Astrocyte of the spinal cord (primary cell): ENCODE data around the gene IL20RB.
"Not testable (repeated sequence)": the region's sequence is repeated elsewhere in the genome, so short reads cannot be mapped to it uniquely, and the experiment has no call there.

Source experiments
- DNase-seq: peaks from one replicate; pipeline ENCODE4 v3.0.0; 2011; ENCODE audit warnings: low read depth, low spot score
- H3K4me3 ChIP-seq: 2 replicates; pipeline ENCODE4 v1.5.1; 2011; ENCODE audit warnings: low read depth, mild to moderate bottlenecking, low read length, moderate library complexity
- CTCF ChIP-seq: IDR thresholded peaks from 2 replicates; pipeline ENCODE4 v1.5.1; 2012; ENCODE audit warnings: low read depth, mild to moderate bottlenecking, low read length, inconsistent platforms
- in situ Hi-C: cut with HindIII; loops from 2 replicates; pipeline ENCODE4 v1.10.0; 2017; ENCODE audit warnings: low sequenced_read_pairs

IL20RB gene

GRCh38 chr3:137010137-137010536 lies 52.4 kb downstream of the IL20RB start:
- no peak for DNase-seq
- no peak for TF ChIP-seq CTCF
- H3K4me3 ChIP-seq = no peak overlapping the region
- in situ Hi-C loops = no loop called here

- in situ Hi-C loops = no loop called here
Measured at GRCh38 chr3:137011153-137011552, 53.4 kb downstream of the IL20RB start.

GRCh38 chr3:137012097-137012501 lies 54.3 kb downstream of the IL20RB start:
- no peak overlapping the region for H3K4me3 ChIP-seq
- no peak for TF ChIP-seq CTCF
- in situ Hi-C loops = no loop called here
- peak; percentile 36 for DNase-seq

More at GRCh38 chr3:137011153-137011552, 53.4 kb downstream of the IL20RB start:
- no peak for TF ChIP-seq CTCF
- DNase-seq = no peak
- H3K4me3 ChIP-seq = no peak overlapping the region

- peak; percentile 69 for TF ChIP-seq CTCF
- peak overlapping the region; percentile 54 for H3K4me3 ChIP-seq
- in situ Hi-C loops = no loop called here
Measured at GRCh38 chr3:137013951-137014688, 56.3 kb downstream of the IL20RB start.

GRCh38 chr3:137017316-137017715 lies 59.5 kb downstream of the IL20RB start:
- DNase-seq, H3K4me3 ChIP-seq, in situ Hi-C loops: not testable (repeated sequence)

More at GRCh38 chr3:137013951-137014688, 56.3 kb downstream of the IL20RB start:
- peak; percentile 88 for DNase-seq

- TF ChIP-seq CTCF = no peak
- no peak overlapping the region for H3K4me3 ChIP-seq
- no peak for DNase-seq
- in situ Hi-C loops = no loop called here
Measured at GRCh38 chr3:137020315-137020714, 62.5 kb downstream of the IL20RB start.

GRCh38 chr3:137020888-137021287 lies 63.1 kb downstream of the IL20RB start:
- in situ Hi-C loops = no loop called here
- DNase-seq = no peak
- H3K4me3 ChIP-seq = no peak overlapping the region
- no peak for TF ChIP-seq CTCF
